Fibroblast of pulmonary artery (primary cell): Measurements from ENCODE around the gene C10orf90.

ENCODE experiments used
- DNase-seq: peaks from one replicate; pipeline ENCODE4 v3.0.0-alpha.2; 2010; ENCODE audit warnings: low read depth
- H3K4me3 ChIP-seq: replicated peaks from 2 replicates; pipeline ENCODE4 v1.5.1; 2011; ENCODE audit warnings: low read depth, mild to moderate bottlenecking, control low read depth, low read length, moderate library complexity
- CTCF ChIP-seq: IDR thresholded peaks from 2 replicates; pipeline ENCODE4 v1.5.1; 2011; ENCODE audit warnings: mild to moderate bottlenecking, control low read depth, low read length, inconsistent platforms; ENCODE audit errors: missing control alignments

The C10orf90 gene

GRCh38 chr10:126518218-126519080 is 152.0 kb downstream of the C10orf90 start:
- no peak overlapping the region for H3K4me3 ChIP-seq
- no peak for TF ChIP-seq CTCF
- DNase-seq: no peak

- H3K4me3 ChIP-seq: no peak overlapping the region
- TF ChIP-seq CTCF: no peak
- no peak for DNase-seq
These were observed 154.0 kb downstream of the C10orf90 start for GRCh38 chr10:126516515-126516914.

GRCh38 chr10:126511917-126512479 is 158.5 kb downstream of the C10orf90 start:
- TF ChIP-seq CTCF: no peak
- no peak overlapping the region for H3K4me3 ChIP-seq
- peak; percentile 3 for DNase-seq

GRCh38 chr10:126509182-126509581 is 161.3 kb downstream of the C10orf90 start:
- DNase-seq: no peak
- H3K4me3 ChIP-seq: no peak overlapping the region
- TF ChIP-seq CTCF: no peak

GRCh38 chr10:126508535-126509040 is 161.9 kb downstream of the C10orf90 start:
- H3K4me3 ChIP-seq: no peak overlapping the region
- no peak for DNase-seq
- TF ChIP-seq CTCF: no peak

- H3K4me3 ChIP-seq: no peak overlapping the region
- no peak for DNase-seq
- no peak for TF ChIP-seq CTCF
These were observed 165.8 kb downstream of the C10orf90 start for GRCh38 chr10:126504761-126505112.
